Bronchial epithelial cell (primary cell): ENCODE results near the gene CYP4B1. TPM values are rescaled to one million over a fixed set of nuclear protein-coding genes. Genes with fewer than 3 reads are reported as not detected.

Experiments
- DNase-seq: peaks from one replicate; pipeline ENCODE4 v3.0.0-alpha.2; 2010; ENCODE audit warnings: low read depth
- FAIRE-seq: peaks from 2 replicates; lab custom pipeline; 2011; peaks lifted over from hg19 to GRCh38; lab: Jason Lieb, UNC
- H3K27me3 ChIP-seq: 2 replicates; pipeline ENCODE4 v1.5.1; 2011; ENCODE audit warnings: low read length; ENCODE audit not compliant: control insufficient read depth, insufficient read depth
- H3K36me3 ChIP-seq: 2 replicates; pipeline ENCODE4 v1.5.1; 2011; ENCODE audit warnings: low read length; ENCODE audit not compliant: control insufficient read depth, insufficient read depth
- H3K4me3 ChIP-seq: 2 replicates; pipeline ENCODE4 v1.5.1; 2011; ENCODE audit warnings: mild to moderate bottlenecking, low read depth, low read length, control low read depth
- total RNA-seq: library from RNA; depleted of rRNA; stranded (reverse); fragments of >200 nt; gene quantifications from 2 replicates; pipeline ENCODE4 v1.2.1, GENCODE V29; 2014
- TF ChIP-seq, protein P1 (sequence below): IDR thresholded peaks from 2 replicates; pipeline ENCODE4 v1.5.1; 2011; ENCODE audit warnings: mild to moderate bottlenecking, moderate library complexity, low read length, control low read depth, inconsistent platforms; ENCODE audit not compliant: insufficient read depth, severe bottlenecking

CYP4B1 gene
- total RNA-seq, 1 donor from 2014 or later, result not detected

DNA sequence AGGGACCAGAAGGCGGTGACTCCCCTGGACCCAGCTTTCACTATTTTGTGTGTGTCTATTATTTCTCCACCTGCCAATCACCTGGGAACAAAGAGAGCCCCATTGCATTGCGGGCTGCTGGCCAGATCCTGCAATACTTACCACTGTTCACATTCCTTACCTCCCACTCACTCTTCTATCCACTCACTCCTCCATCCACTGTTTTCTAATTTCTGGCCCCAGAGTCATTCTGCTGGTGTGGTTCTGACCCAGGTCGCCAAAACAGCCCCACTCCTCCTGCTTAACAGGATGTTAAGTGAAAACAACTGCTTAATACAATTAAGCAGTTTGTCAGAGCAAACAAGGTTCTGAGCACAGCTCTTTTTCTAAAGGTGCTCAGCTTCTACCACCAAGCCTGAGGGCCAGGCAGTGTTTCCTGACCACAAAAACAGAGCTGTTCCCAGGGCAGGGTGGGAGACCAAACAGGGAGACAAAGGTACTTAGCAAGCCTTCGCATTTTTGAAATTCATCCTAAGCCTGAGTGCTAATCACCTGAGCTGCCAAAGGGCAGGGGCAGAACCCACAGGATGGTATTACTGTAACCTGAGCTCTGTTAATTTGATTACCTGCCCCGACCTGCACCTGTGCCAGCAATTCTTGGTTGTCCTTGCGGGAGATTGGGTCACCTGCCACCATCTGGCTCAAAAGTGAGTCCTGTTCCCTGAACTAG lies 41.4 kb upstream of the CYP4B1 start:
- Histone ChIP-seq H3K36me3 (no peaks in the 10 kb centered on the region), H3K4me3 (no peak overlapping the region), H3K27me3 (no peaks in the 10 kb centered on the region)
- DNase-seq (peak; percentile 76), FAIRE-seq (no peak)
- TF ChIP-seq, protein P1, sequence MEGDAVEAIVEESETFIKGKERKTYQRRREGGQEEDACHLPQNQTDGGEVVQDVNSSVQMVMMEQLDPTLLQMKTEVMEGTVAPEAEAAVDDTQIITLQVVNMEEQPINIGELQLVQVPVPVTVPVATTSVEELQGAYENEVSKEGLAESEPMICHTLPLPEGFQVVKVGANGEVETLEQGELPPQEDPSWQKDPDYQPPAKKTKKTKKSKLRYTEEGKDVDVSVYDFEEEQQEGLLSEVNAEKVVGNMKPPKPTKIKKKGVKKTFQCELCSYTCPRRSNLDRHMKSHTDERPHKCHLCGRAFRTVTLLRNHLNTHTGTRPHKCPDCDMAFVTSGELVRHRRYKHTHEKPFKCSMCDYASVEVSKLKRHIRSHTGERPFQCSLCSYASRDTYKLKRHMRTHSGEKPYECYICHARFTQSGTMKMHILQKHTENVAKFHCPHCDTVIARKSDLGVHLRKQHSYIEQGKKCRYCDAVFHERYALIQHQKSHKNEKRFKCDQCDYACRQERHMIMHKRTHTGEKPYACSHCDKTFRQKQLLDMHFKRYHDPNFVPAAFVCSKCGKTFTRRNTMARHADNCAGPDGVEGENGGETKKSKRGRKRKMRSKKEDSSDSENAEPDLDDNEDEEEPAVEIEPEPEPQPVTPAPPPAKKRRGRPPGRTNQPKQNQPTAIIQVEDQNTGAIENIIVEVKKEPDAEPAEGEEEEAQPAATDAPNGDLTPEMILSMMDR, result no peak

DNA sequence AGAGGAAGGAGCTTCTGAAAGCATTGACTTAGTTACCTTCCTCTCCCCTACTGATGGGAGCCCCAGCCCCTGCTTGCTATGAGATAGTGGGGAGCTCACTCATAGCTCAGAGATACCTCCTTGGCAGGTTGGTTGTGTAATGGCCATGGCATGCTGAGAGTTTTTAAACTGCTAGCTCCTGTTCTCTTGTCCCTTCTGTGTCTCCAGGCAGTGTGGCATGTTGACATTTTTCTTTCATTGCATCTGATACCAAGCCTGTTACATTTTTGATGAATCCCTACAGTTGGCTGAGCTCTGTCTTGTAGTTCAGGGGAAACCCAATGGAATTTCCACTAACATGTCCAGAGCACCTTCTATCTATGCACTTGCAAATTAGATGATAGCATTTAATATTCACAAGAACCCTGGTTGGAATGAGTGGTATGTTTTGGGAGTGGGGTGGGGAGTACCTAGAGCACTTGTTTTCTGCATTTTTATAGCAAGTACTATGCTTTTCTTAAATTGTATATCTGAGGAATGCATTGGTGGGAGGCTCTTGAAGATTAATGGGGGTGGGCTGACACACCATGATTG lies 40.8 kb upstream of the CYP4B1 start:
- no peaks in the 10 kb centered on the region for H3K36me3 ChIP-seq

DNA sequence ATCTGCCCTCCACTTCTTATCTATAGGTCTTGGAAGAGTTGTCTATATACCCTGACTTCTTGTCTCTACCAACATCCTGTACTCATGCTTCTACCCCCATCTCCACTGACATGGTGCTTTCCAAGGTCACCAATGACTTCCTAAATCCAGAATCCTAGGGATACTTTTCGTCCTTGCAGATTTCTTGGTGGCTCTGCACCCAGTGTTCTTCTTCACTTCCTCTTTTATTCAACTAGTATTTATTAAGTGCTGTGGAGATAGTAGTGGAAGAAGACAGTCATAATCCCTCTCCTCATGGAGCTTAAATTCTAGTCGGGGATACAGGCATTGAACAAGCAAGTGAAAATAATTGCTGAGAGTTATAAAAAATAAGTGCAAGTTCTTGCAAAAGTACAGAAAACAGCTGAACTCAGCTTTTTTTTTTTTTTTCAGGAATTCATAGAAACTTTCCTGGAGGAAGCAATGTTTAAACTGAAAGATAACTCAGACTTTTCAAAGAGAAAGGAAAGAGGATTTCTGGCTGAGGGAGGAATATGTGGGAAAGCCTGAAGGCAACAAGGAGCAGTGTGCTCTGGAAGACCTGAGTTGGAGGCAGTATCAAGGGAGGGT lies 38.2 kb upstream of the CYP4B1 start:
- no peaks in the 10 kb centered on the region for H3K36me3 ChIP-seq

More for the DNA sequence above, 40.8 kb upstream of the CYP4B1 start:
- no peak for DNase-seq
- TF ChIP-seq, protein P1, result no peak
- no peak overlapping the region for H3K4me3 ChIP-seq
- FAIRE-seq, result no peak
- H3K27me3 ChIP-seq, result no peaks in the 10 kb centered on the region

DNA sequence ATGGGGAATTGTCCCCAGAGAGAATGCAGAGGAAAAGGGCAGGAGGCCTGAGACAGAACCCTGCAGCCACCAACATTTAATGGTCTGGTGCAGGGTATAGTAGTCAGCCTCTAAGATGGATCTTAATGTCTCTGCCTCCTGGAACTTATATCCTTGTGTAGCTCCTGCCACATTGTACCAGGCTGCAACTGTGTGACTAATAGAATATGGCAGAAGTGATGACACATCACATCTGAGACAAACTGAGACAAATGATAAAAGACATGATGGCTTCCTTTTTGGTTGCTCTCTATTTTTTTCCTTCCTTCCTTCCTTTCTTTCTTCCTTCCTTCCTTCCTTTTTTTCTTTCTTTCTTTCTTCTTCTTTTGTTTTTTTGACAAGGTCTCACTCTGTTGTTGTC lies 37.1 kb upstream of the CYP4B1 start:
- FAIRE-seq (no peak), DNase-seq (peak; percentile 30)
- TF ChIP-seq, protein P1, result no peak
- Histone ChIP-seq H3K36me3 (no peaks in the 10 kb centered on the region), H3K27me3 (no peaks in the 10 kb centered on the region), H3K4me3 (no peak overlapping the region)

More for the DNA sequence above, 38.2 kb upstream of the CYP4B1 start:
- no peak overlapping the region for H3K4me3 ChIP-seq
- no peaks in the 10 kb centered on the region for H3K27me3 ChIP-seq
- DNase-seq, result no peak
- no peak for FAIRE-seq
- TF ChIP-seq, protein P1, result no peak

DNA sequence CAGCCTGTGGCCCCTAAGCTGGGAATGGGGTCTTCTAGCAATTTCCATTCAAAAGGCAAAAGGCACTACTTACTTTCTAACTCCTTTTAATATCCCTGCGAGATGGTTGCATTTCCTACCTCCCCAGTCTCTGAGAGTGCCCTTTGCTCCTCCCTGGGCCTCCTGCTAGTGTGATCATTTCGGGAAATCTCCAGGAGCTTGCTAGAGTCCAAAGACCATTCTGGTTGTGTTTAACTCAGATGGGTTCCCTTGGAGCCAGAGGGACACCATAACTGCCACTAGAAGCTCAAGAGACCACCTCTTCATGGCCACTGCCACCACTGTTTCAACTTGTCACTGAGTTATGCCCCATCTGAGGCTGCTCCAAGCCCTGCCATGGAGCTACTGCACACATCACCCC lies 34.4 kb upstream of the CYP4B1 start:
- DNase-seq (no peak), FAIRE-seq (no peak)
- Histone ChIP-seq H3K4me3 (no peak overlapping the region), H3K36me3 (no peaks in the 10 kb centered on the region), H3K27me3 (no peaks in the 10 kb centered on the region)
- TF ChIP-seq, protein P1, result no peak
